Coronary artery (tissue), 2 donors: ENCODE measurements around the gene CADPS.

Experiments used
- DNase-seq: peaks from one replicate; pipeline ENCODE4 v3.0.0-alpha.2; 2017; ENCODE audit warnings: low spot score
- H3K27ac ChIP-seq, 2 donors: fragments of 200-600 bp; sonication (generic); one replicate each; pipeline ENCODE4 v1.5.1; 2016 to 2019
- H3K4me3 ChIP-seq: fragments of 200-600 bp; sonication (generic); 2 replicates; pipeline ENCODE4 v1.5.1; 2016; ENCODE audit warnings: mild to moderate bottlenecking, moderate library complexity
- CTCF ChIP-seq: fragments of 200-600 bp; sonication (generic); IDR thresholded peaks from one replicate; pipeline ENCODE4 v1.5.1; 2019; ENCODE audit warnings: antibody characterized with exemption

The CADPS gene

GRCh38 chr3:62827550-62827949 lies 47.7 kb downstream of the CADPS start:
- H3K27ac ChIP-seq, result no peak overlapping the region
- H3K4me3 ChIP-seq, result no peak overlapping the region
- no peak for TF ChIP-seq CTCF
- DNase-seq, result no peak

DNA sequence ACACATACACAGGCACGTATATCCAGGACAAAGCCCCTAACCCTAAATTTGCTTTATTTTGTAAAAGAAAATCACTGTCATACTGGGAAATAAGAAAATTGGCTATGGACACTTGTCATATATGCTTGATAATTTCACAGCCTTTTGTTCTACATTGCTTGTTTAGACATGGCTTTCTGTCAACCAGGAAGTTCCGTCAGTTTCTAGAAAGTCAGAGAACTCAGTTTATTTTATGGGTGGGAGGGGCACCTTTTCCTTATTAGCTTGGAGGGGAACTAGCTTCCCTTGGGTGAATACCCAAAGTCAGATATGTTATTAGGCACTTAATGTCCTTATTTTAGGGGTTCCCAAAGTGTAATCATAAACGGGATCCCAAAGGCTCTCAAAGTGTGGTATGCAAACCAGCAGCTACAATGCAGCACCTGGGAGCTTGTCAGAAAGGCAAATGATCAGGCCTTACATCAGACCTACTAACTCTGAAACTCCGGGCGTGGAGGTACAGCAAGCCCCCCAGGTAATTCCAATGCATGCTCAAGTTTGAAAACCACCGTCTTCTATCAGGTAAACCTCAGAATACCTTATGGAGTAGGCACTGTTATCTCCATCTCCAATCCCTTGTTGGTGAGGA lies 50.1 kb downstream of the CADPS start:
- no peak for DNase-seq
- no peak overlapping the region for H3K4me3 ChIP-seq
- TF ChIP-seq CTCF, result no peak
- no peak overlapping the region for H3K27ac ChIP-seq

- DNase-seq, result no peak
- H3K27ac ChIP-seq, result no peak overlapping the region
- no peak for TF ChIP-seq CTCF
- no peak overlapping the region for H3K4me3 ChIP-seq
Observed at GRCh38 chr3:62823461-62824050, 51.7 kb downstream of the CADPS start.

DNA sequence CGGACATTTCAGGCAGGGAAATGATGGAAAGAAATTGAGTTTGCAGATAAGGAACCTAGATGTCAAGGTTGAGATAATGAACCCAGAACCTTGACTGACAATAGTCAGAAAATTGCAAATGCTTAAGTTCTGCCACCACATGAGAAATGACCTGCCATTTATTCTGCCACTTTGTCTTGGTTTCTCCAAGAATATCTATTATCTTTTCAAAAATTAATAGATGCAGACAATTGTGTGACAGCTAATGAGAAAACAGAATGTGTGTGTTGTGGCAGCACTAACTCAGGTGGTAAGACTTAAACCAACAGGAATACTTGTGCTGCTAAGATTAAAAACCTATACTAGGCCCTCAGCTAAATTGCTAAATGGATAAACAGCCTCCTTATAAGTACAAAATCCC lies 52.3 kb downstream of the CADPS start:
- no peak for TF ChIP-seq CTCF
- DNase-seq, result no peak
- Histone ChIP-seq H3K27ac (no peak overlapping the region), H3K4me3 (no peak overlapping the region)

DNA sequence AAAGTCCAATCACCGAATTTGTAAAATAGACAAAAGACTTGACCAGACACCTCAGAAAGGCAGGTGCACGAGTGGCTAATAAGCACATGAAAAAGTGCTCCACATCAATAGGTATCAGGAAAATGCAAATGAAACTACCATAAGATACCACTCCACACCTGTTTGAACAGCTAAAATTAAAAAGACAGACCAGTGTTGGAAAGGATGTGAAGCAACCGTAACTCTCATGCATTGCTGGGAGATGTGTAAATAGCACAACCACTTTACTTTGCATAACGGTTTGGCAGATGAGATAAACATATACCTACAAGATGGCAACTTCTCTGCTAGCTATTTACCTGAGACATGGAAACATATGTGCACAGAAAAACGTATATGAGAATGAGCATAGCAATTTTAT lies 56.9 kb downstream of the CADPS start:
- DNase-seq, result no peak
- H3K4me3 ChIP-seq, result no peak overlapping the region
- TF ChIP-seq CTCF, result no peak

DNA sequence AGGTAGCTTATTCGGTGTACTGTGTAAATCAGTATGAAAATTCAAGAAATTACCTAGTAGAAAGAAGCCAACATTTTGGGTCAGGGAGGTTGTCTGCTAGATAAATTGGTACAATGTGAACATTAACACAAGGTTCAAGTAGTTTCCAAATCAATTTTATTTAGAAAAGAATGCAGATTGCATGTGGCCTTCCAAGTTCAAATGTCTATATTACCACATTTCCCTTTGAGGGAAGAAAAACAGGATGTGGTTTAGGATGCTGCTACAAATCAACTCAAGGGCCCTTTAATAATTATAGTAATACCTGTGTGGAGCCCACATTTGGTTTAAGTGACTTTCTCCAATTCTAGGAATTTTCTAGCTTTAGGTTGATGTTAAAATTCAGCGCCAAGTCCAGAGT lies 57.5 kb downstream of the CADPS start:
- no peak for DNase-seq
- Histone ChIP-seq H3K4me3 (no peak overlapping the region), H3K27ac (no peak overlapping the region)
- no peak for TF ChIP-seq CTCF

More for the DNA sequence above, 56.9 kb downstream of the CADPS start:
- H3K27ac ChIP-seq, result no peak overlapping the region

- no peak for TF ChIP-seq CTCF
- DNase-seq, result no peak
- no peak overlapping the region for H3K27ac ChIP-seq
- H3K4me3 ChIP-seq, result no peak overlapping the region
Observed at GRCh38 chr3:62815981-62816380, 59.2 kb downstream of the CADPS start.
